Type B pancreatic cell (in vitro differentiated cells): ENCODE results near the gene DPP10. TPM values are rescaled to one million over a fixed set of nuclear protein-coding genes. Genes with fewer than 3 reads are reported as not detected.

Source experiments
- DNase-seq: peaks from one replicate; pipeline ENCODE4 v3.0.0; 2021; ENCODE audit warnings: mixed read lengths; ENCODE audit not compliant: unreplicated experiment; ENCODE audit errors: extremely low spot score
- H3K27ac Mint-ChIP-seq: 2 replicates; pipeline ENCODE4 v1.8.0; 2021; ENCODE audit warnings: mild to moderate bottlenecking, mixed read lengths
- H3K27me3 Mint-ChIP-seq: 2 replicates; pipeline ENCODE4 v1.8.0; 2021; ENCODE audit warnings: mixed read lengths
- H3K36me3 Mint-ChIP-seq: 2 replicates; pipeline ENCODE4 v1.8.0; 2021; ENCODE audit warnings: mixed read lengths
- H3K4me1 Mint-ChIP-seq: one replicate; pipeline ENCODE4 v1.8.0; 2021; ENCODE audit warnings: mixed read lengths; ENCODE audit not compliant: unreplicated experiment
- H3K4me3 Mint-ChIP-seq: 2 replicates; pipeline ENCODE4 v1.8.0; 2021; ENCODE audit warnings: mild to moderate bottlenecking, mixed read lengths
- H3K9me3 Mint-ChIP-seq: 2 replicates; pipeline ENCODE4 v1.8.0; 2021; ENCODE audit warnings: mixed read lengths
- CTCF ChIP-seq: fragments of 200-600 bp; sonication (generic); conservative IDR thresholded peaks from 2 replicates; pipeline ENCODE4 v1.5.0; 2021; ENCODE audit warnings: antibody characterized with exemption, mild to moderate bottlenecking
- total RNA-seq: library from RNA; stranded (reverse); gene quantifications from 2 replicates; pipeline ENCODE4 v1.2.1, GENCODE V29; 2021; ENCODE audit warnings: low replicate concordance

The DPP10 gene
- total RNA-seq, 1 donor from 2014 or later, result 8.8 TPM

GRCh38 chr2:115887209-115887776 is 1444.9 kb downstream of the DPP10 start:
- no peak for TF ChIP-seq CTCF
- H3K36me3 Mint-ChIP-seq, result no peaks in the 10 kb centered on the region
- H3K9me3 Mint-ChIP-seq, result peaks cover 8% of the 10 kb centered on the region
- no peak overlapping the region for H3K4me3 Mint-ChIP-seq
- no peak overlapping the region for H3K27ac Mint-ChIP-seq
- no peaks in the 10 kb centered on the region for H3K4me1 Mint-ChIP-seq
- DNase-seq, result no peak
- H3K27me3 Mint-ChIP-seq, result no peaks in the 10 kb centered on the region
